GM12874 (cell line): ENCODE measurements around the gene AP3B1.

Experiments used
- CTCF ChIP-seq: IDR thresholded peaks from 2 replicates; pipeline ENCODE4 v1.5.1; 2011; ENCODE audit warnings: low read depth, mild to moderate bottlenecking, control low read depth, low read length, moderate library complexity; ENCODE audit not compliant: insufficient read depth

Gene AP3B1

GRCh38 chr5:78275998-78276543 is 18.4 kb downstream of the AP3B1 start:
- no peak for TF ChIP-seq CTCF

- TF ChIP-seq CTCF: no peak
Measured at GRCh38 chr5:78274540-78275197, 19.8 kb downstream of the AP3B1 start.

- no peak for TF ChIP-seq CTCF
Measured at GRCh38 chr5:78273436-78273835, 21.1 kb downstream of the AP3B1 start.

GRCh38 chr5:78271766-78272165 is 22.7 kb downstream of the AP3B1 start:
- no peak for TF ChIP-seq CTCF

- peak; percentile 6; the same call in 1 of the 2 replicates for TF ChIP-seq CTCF
Measured at GRCh38 chr5:78269088-78269703, 25.3 kb downstream of the AP3B1 start.

GRCh38 chr5:78268356-78268755 is 26.1 kb downstream of the AP3B1 start:
- no peak for TF ChIP-seq CTCF

- TF ChIP-seq CTCF: no peak
Measured at GRCh38 chr5:78265163-78265562, 29.3 kb downstream of the AP3B1 start.
